Measurements from ENCODE around the gene SAPCD2.

Gene SAPCD2

GRCh38 chr9:137048655-137049543 lies 21.5 kb downstream of the SAPCD2 start:
- H3K4me3 ChIP-seq (ENCODE audit: low read depth, low read length, poor library complexity, severe bottlenecking) = no peak overlapping the region
- no peaks in the 10 kb centered on the region for H3K36me3 ChIP-seq (ENCODE audit: insufficient read depth, low read length)
- H3K27me3 ChIP-seq (ENCODE audit: insufficient read depth, low read length) = peaks cover 12% of the 10 kb centered on the region; the same call in 1 of the 2 replicates
- no peaks in the 10 kb centered on the region for H3F3A ChIP-seq (ENCODE audit: insufficient read depth, low read length)
- H3K9me2 ChIP-seq (ENCODE audit: low read depth, low read length) = no peaks in the 10 kb centered on the region
- no peaks in the 10 kb centered on the region for H4K20me1 ChIP-seq (ENCODE audit: insufficient read depth, low read length)
- no peak overlapping the region for H2AFZ ChIP-seq (ENCODE audit: low read length)
- no peak overlapping the region for H3K27ac ChIP-seq (ENCODE audit: low read depth, low read length, poor library complexity, severe bottlenecking)
- peaks cover 11% of the 10 kb centered on the region for H3K4me1 ChIP-seq (ENCODE audit: insufficient read depth, low read length, severe bottlenecking)
- H3K4me2 ChIP-seq (ENCODE audit: low read length) = no peak overlapping the region
- no peaks in the 10 kb centered on the region for H3K9me3 ChIP-seq (ENCODE audit: low read length)
- no peak overlapping the region for H3K9ac ChIP-seq (ENCODE audit: low read length)
- no peaks in the 10 kb centered on the region for H3K79me2 ChIP-seq (ENCODE audit: insufficient read depth, low read length)
- TF ChIP-seq EZH2 (IDR thresholded peaks at IDR 0.05; ENCODE audit: borderline replicate concordance, low read length) (no peak), CTCF (IDR thresholded peaks at IDR 0.05; ENCODE audit: low read length) (no peak)

DNA sequence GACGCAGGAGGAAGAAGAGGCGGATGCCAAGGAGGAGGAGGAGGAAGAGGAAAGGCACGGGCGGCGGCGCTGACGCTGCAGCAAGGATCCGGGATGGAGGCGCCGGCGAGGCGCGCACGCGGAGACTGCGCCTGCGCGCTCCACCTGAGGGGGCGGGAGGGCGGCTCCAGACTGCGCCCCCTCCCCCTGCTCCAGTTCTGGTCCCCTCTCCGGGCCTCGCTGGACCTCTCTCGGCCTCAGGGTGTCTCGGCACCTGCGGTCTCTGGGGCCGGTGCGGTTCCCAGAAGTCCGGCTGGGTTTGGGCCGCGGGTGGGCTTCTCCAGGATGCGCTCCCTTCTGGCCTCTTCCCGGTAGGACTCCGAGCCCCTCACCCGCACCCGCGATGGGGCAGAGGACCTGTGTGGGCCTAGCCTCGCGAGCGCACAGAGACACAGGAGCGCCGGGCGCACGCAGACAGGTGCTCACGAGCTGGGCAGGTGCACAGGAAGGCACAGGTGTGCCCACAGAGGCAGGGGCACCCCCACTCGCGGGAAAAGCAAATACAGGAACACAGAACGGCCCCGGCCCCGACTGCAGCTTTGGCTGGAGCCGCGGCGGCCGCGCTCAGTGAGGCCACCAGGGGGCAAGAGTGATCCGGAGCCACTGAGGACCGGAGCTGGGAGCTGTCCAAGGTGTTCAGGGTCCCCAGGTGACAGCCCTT lies 24.1 kb downstream of the SAPCD2 start, which contains the start of gene NPDC1:
Gene NPDC1 (minus strand): TSS at position 90 of the 700 bp plus-strand sequence. CDS start 188 bp downstream, outside the sequence.
- Histone ChIP-seq H3K27ac (ENCODE audit: low read depth, low read length, poor library complexity, severe bottlenecking) (no peak within 1 kb of the TSS), H3K9me2 (ENCODE audit: low read depth, low read length) (no peaks in the 10 kb centered on the region), H3K4me2 (ENCODE audit: low read length) (peak within 1 kb of the TSS; percentile 41; the same call in 1 of the 2 replicates), H3K4me1 (ENCODE audit: insufficient read depth, low read length, severe bottlenecking) (peaks cover 7% of the 10 kb centered on the region), H2AFZ (ENCODE audit: low read length) (no peak within 1 kb of the TSS), H3K79me2 (ENCODE audit: insufficient read depth, low read length) (no peaks in the 10 kb centered on the region), H3K4me3 (ENCODE audit: low read depth, low read length, poor library complexity, severe bottlenecking) (peak within 1 kb of the TSS; percentile 38), H3K9me3 (ENCODE audit: low read length) (no peaks in the 10 kb centered on the region), H3F3A (ENCODE audit: insufficient read depth, low read length) (no peaks in the 10 kb centered on the region), H3K36me3 (ENCODE audit: insufficient read depth, low read length) (no peaks in the 10 kb centered on the region), H4K20me1 (ENCODE audit: insufficient read depth, low read length) (no peaks in the 10 kb centered on the region), H3K27me3 (ENCODE audit: insufficient read depth, low read length) (peaks cover 13% of the 10 kb centered on the region; the same call in 1 of the 2 replicates), H3K9ac (ENCODE audit: low read length) (no peak within 1 kb of the TSS)
- TF ChIP-seq CTCF (IDR thresholded peaks at IDR 0.05; ENCODE audit: low read length) (peak; percentile 81), EZH2 (IDR thresholded peaks at IDR 0.05; ENCODE audit: borderline replicate concordance, low read length) (no peak)

GRCh38 chr9:137045294-137046087 lies 24.9 kb downstream of the SAPCD2 start:
- H4K20me1 ChIP-seq (ENCODE audit: insufficient read depth, low read length) = no peaks in the 10 kb centered on the region
- H3K4me1 ChIP-seq (ENCODE audit: insufficient read depth, low read length, severe bottlenecking) = peaks cover 7% of the 10 kb centered on the region
- no peaks in the 10 kb centered on the region for H3K9me2 ChIP-seq (ENCODE audit: low read depth, low read length)
- H3K27me3 ChIP-seq (ENCODE audit: insufficient read depth, low read length) = peaks cover 20% of the 10 kb centered on the region; the same call in 1 of the 2 replicates
- no peaks in the 10 kb centered on the region for H3K9me3 ChIP-seq (ENCODE audit: low read length)
- H3K36me3 ChIP-seq (ENCODE audit: insufficient read depth, low read length) = no peaks in the 10 kb centered on the region
- H3F3A ChIP-seq (ENCODE audit: insufficient read depth, low read length) = no peaks in the 10 kb centered on the region
- H3K4me2 ChIP-seq (ENCODE audit: low read length) = peak overlapping the region; percentile 41; the same call in 1 of the 2 replicates
- TF ChIP-seq CTCF (IDR thresholded peaks at IDR 0.05; ENCODE audit: low read length) (no peak), EZH2 (IDR thresholded peaks at IDR 0.05; ENCODE audit: borderline replicate concordance, low read length) (no peak)
- H2AFZ ChIP-seq (ENCODE audit: low read length) = no peak overlapping the region
- no peaks in the 10 kb centered on the region for H3K79me2 ChIP-seq (ENCODE audit: insufficient read depth, low read length)
- H3K9ac ChIP-seq (ENCODE audit: low read length) = no peak overlapping the region
- H3K27ac ChIP-seq (ENCODE audit: low read depth, low read length, poor library complexity, severe bottlenecking) = no peak overlapping the region
- peak overlapping the region; percentile 38 for H3K4me3 ChIP-seq (ENCODE audit: low read depth, low read length, poor library complexity, severe bottlenecking)
